Right forelimb (tissue), 1 donor: ENCODE data around the gene FRMD4A.

ENCODE experiments used
- DNase-seq: peaks from one replicate; pipeline ENCODE4 v3.0.0-alpha.2; 2018

Gene FRMD4A

GRCh38 chr10:14009371-14010100 is 321.2 kb downstream of the FRMD4A start:
- DNase-seq, result peak; percentile 71

- DNase-seq, result no peak
Measured at GRCh38 chr10:14008740-14009080, 322.0 kb downstream of the FRMD4A start.

- DNase-seq, result no peak
Measured at GRCh38 chr10:14004536-14004935, 326.2 kb downstream of the FRMD4A start.

GRCh38 chr10:14003517-14004184 is 327.1 kb downstream of the FRMD4A start:
- no peak for DNase-seq

- no peak for DNase-seq
Measured at GRCh38 chr10:14001298-14002040, 329.3 kb downstream of the FRMD4A start.

- DNase-seq, result no peak
Measured at GRCh38 chr10:13998163-13998835, 332.4 kb downstream of the FRMD4A start.

GRCh38 chr10:13997650-13998049 is 333.1 kb downstream of the FRMD4A start:
- no peak for DNase-seq

GRCh38 chr10:13994932-13995331 is 335.8 kb downstream of the FRMD4A start:
- DNase-seq, result no peak

GRCh38 chr10:13993673-13994089 is 337.0 kb downstream of the FRMD4A start:
- no peak for DNase-seq

- no peak for DNase-seq
Measured at GRCh38 chr10:13993169-13993568, 337.6 kb downstream of the FRMD4A start.

- DNase-seq, result no peak
Measured at GRCh38 chr10:13991353-13991752, 339.4 kb downstream of the FRMD4A start.

- peak; percentile 72 for DNase-seq
Measured at GRCh38 chr10:13990946-13991345, 339.8 kb downstream of the FRMD4A start.

- DNase-seq, result peak; percentile 65
Measured at GRCh38 chr10:13990392-13990805, 340.3 kb downstream of the FRMD4A start.

GRCh38 chr10:13989616-13990015 is 341.1 kb downstream of the FRMD4A start:
- no peak for DNase-seq

GRCh38 chr10:13987446-13987845 is 343.3 kb downstream of the FRMD4A start:
- DNase-seq, result no peak

- peak; percentile 10 for DNase-seq
Measured at GRCh38 chr10:13984647-13985155, 346.0 kb downstream of the FRMD4A start.

- DNase-seq, result no peak
Measured at GRCh38 chr10:13983035-13983434, 347.7 kb downstream of the FRMD4A start.

GRCh38 chr10:13978533-13979115 is 352.1 kb downstream of the FRMD4A start:
- DNase-seq, result no peak

GRCh38 chr10:13977861-13978532 is 352.7 kb downstream of the FRMD4A start:
- no peak for DNase-seq

GRCh38 chr10:13973742-13974141 is 357.0 kb downstream of the FRMD4A start:
- no peak for DNase-seq

- DNase-seq, result no peak
Measured at GRCh38 chr10:13972609-13973008, 358.1 kb downstream of the FRMD4A start.
